PC-3 (cell line): ENCODE results near the gene NRG3. TPM values are rescaled to one million over a fixed set of nuclear protein-coding genes. Genes with fewer than 3 reads are reported as not detected.

Source experiments
- ATAC-seq: fragments of 200-7000 bp; cut with Tn5 transposase; 2 replicates; pipeline ENCODE4 v1.9.1; 2020; ENCODE audit warnings: mild to moderate bottlenecking, moderate library complexity
- BruUV-seq: library from RNA; stranded (reverse); fragments of 400-500 nt; replicated peaks from 2 replicates; lab custom pipeline; 2021; lab: Mats Ljungman, UMichigan
- CTCF ChIA-PET: fragments of 300-600 bp; sonication (Branson Sonifier 250); formaldehyde crosslinking; loops from one replicate; lab custom pipeline; 2022; ENCODE audit warnings: antibody characterized with exemption; lab: Charles Lee
- POLR2A ChIA-PET: fragments of 300-600 bp; sonication (Branson Sonifier 250); formaldehyde crosslinking; loops from one replicate; lab custom pipeline; 2022; ENCODE audit warnings: antibody characterized with exemption; ENCODE audit not compliant: unreplicated experiment; lab: Charles Lee
- DNase-seq: peaks from one replicate; pipeline ENCODE4 v3.0.0-alpha.2; 2015
- H2AFZ ChIP-seq: fragments of 300-600 bp; sonication (generic); 2 replicates; pipeline ENCODE4 v1.6.0; 2016; ENCODE audit warnings: antibody characterized with exemption, low read length
- H3F3A ChIP-seq: fragments of 300-600 bp; sonication (generic); one replicate; pipeline ENCODE4 v1.6.0; 2017; ENCODE audit warnings: antibody characterized with exemption, low read length, control low read depth, mild to moderate bottlenecking; ENCODE audit not compliant: unreplicated experiment
- H3K27ac ChIP-seq: fragments of 300-600 bp; sonication (generic); 2 replicates; pipeline ENCODE4 v1.5.1; 2016; ENCODE audit warnings: mild to moderate bottlenecking, low read length
- H3K27me3 ChIP-seq: fragments of 300-600 bp; sonication (generic); 2 replicates; pipeline ENCODE4 v1.6.1; 2016; ENCODE audit warnings: low read length, mixed read lengths
- H3K36me3 ChIP-seq: fragments of 300-600 bp; sonication (generic); 2 replicates; pipeline ENCODE4 v1.6.1; 2016; ENCODE audit warnings: low read depth, mixed run types, low read length, mixed read lengths
- H3K4me1 ChIP-seq: fragments of 300-600 bp; sonication (generic); 2 replicates; pipeline ENCODE4 v1.5.1; 2016; ENCODE audit warnings: low read length; ENCODE audit not compliant: insufficient read depth
- H3K4me2 ChIP-seq: fragments of 300-600 bp; sonication (generic); 2 replicates; pipeline ENCODE4 v1.6.0; 2016; ENCODE audit warnings: low read length
- H3K4me3 ChIP-seq: fragments of 300-600 bp; sonication (generic); 2 replicates; pipeline ENCODE4 v1.5.1; 2016; ENCODE audit warnings: mild to moderate bottlenecking, low read length, mixed read lengths
- H3K79me2 ChIP-seq: fragments of 300-600 bp; sonication (generic); 2 replicates; pipeline ENCODE4 v1.6.1; 2017; ENCODE audit warnings: low read length, mixed read lengths
- H3K9ac ChIP-seq: fragments of 300-600 bp; sonication (generic); 2 replicates; pipeline ENCODE4 v1.6.0; 2016; ENCODE audit warnings: mild to moderate bottlenecking, low read length
- H3K9me2 ChIP-seq: fragments of 300-600 bp; sonication (generic); replicated peaks from 2 replicates; pipeline ENCODE4 v1.6.1; 2016; ENCODE audit warnings: mixed run types, low read length, mixed read lengths
- H3K9me3 ChIP-seq: fragments of 300-600 bp; sonication (generic); 2 replicates; pipeline ENCODE4 v1.6.1; 2016; ENCODE audit warnings: low read length, mixed read lengths
- H4K20me1 ChIP-seq: fragments of 300-600 bp; sonication (generic); 2 replicates; pipeline ENCODE4 v1.6.1; 2016; ENCODE audit warnings: low read length, mixed read lengths
- CTCF ChIP-seq: fragments of 300-600 bp; sonication (generic); conservative IDR thresholded peaks from 2 replicates; pipeline ENCODE4 v1.5.1; 2017; ENCODE audit warnings: antibody characterized with exemption, low read depth, mild to moderate bottlenecking, low read length
- EZH2 ChIP-seq: fragments of 300-600 bp; sonication (generic); IDR thresholded peaks from one replicate; pipeline ENCODE4 v1.6.1; 2017; ENCODE audit warnings: antibody characterized with exemption, mild to moderate bottlenecking, low read length; ENCODE audit not compliant: unreplicated experiment
- EZH2phosphoT487 ChIP-seq: fragments of 300-600 bp; sonication (generic); IDR thresholded peaks from 2 replicates; pipeline ENCODE4 v1.6.1; 2018; ENCODE audit warnings: mild to moderate bottlenecking, antibody characterized with exemption, low read length, borderline replicate concordance
- intact Hi-C: fragments of 100-400 bp; cut with micrococcal nuclease; formaldehyde crosslinking; loops from 2 replicates; pipeline ENCODE4 v1.9.0; 2023
- total RNA-seq: library from RNA; depleted of rRNA; stranded (reverse); fragments of >200 nt; gene quantifications from 2 replicates; pipeline ENCODE4 v1.2.3, GENCODE V29; 2014

Gene NRG3
- total RNA-seq, 1 experiment from 2014 or later = not detected

GRCh38 chr10:81981724-81982123, 106.7 kb downstream of the NRG3 start:
- DNase-seq (no peak), ATAC-seq (no peak)
- TF ChIP-seq CTCF (no peak), EZH2 (no peak), EZH2phosphoT487 (no peak)
- H3K9me3 ChIP-seq = no peaks in the 10 kb centered on the region
- CTCF ChIA-PET = no interaction called here
- POLR2A ChIA-PET = no interaction called here
- H3K27ac ChIP-seq = no peak overlapping the region
- H4K20me1 ChIP-seq = no peaks in the 10 kb centered on the region
- no peak overlapping the region for H2AFZ ChIP-seq
- H3K4me3 ChIP-seq = no peak overlapping the region
- no peaks in the 10 kb centered on the region for H3K79me2 ChIP-seq
- H3K27me3 ChIP-seq = no peaks in the 10 kb centered on the region
- no peaks in the 10 kb centered on the region for H3K9me2 ChIP-seq
- no TSS peak for BruUV-seq
- no peaks in the 10 kb centered on the region for H3K4me1 ChIP-seq
- no peak overlapping the region for H3K9ac ChIP-seq
- no peak overlapping the region for H3K4me2 ChIP-seq
- H3K36me3 ChIP-seq = no peaks in the 10 kb centered on the region
- intact Hi-C loops = no loop called here
- H3F3A ChIP-seq = no peaks in the 10 kb centered on the region

GRCh38 chr10:81984428-81984827, 109.4 kb downstream of the NRG3 start:
- Histone ChIP-seq H3K79me2 (no peaks in the 10 kb centered on the region), H3K27ac (no peak overlapping the region), H3K9ac (no peak overlapping the region), H3K4me2 (no peak overlapping the region), H3K9me2 (no peaks in the 10 kb centered on the region), H3K36me3 (no peaks in the 10 kb centered on the region), H3K27me3 (no peaks in the 10 kb centered on the region), H4K20me1 (no peaks in the 10 kb centered on the region), H3F3A (no peaks in the 10 kb centered on the region), H3K4me3 (no peak overlapping the region), H3K9me3 (0 out of 2 replicates have a peak, but pooled peaks cover 4% of the 10 kb centered on the region), H2AFZ (no peak overlapping the region), H3K4me1 (no peaks in the 10 kb centered on the region)
- intact Hi-C loops = no loop called here
- no TSS peak for BruUV-seq
- ATAC-seq = no peak
- POLR2A ChIA-PET = no interaction called here
- DNase-seq = no peak
- CTCF ChIA-PET = no interaction called here
- TF ChIP-seq EZH2 (no peak), EZH2phosphoT487 (no peak), CTCF (no peak)

GRCh38 chr10:81995254-81995653, 120.3 kb downstream of the NRG3 start:
- H3K4me1 ChIP-seq = no peaks in the 10 kb centered on the region
- POLR2A ChIA-PET = no interaction called here
- ATAC-seq = no peak
- no peaks in the 10 kb centered on the region for H3K27me3 ChIP-seq
- no peaks in the 10 kb centered on the region for H3K36me3 ChIP-seq
- CTCF ChIA-PET = no interaction called here
- H3F3A ChIP-seq = no peaks in the 10 kb centered on the region
- no peak overlapping the region for H2AFZ ChIP-seq
- intact Hi-C loops = no loop called here
- no peak for TF ChIP-seq CTCF
- no peak for TF ChIP-seq EZH2phosphoT487
- no peak for TF ChIP-seq EZH2
- H4K20me1 ChIP-seq = no peaks in the 10 kb centered on the region
- DNase-seq = no peak
- H3K4me3 ChIP-seq = no peak overlapping the region
- no peak overlapping the region for H3K27ac ChIP-seq
- H3K9me2 ChIP-seq = no peaks in the 10 kb centered on the region
- H3K9me3 ChIP-seq = no peaks in the 10 kb centered on the region
- no peaks in the 10 kb centered on the region for H3K79me2 ChIP-seq
- no peak overlapping the region for H3K4me2 ChIP-seq
- H3K9ac ChIP-seq = no peak overlapping the region
- BruUV-seq = no TSS peak
